HEK293 (cell line): Measurements from ENCODE around the gene SSTR5.

ENCODE experiments used
- CTCF ChIA-PET: fragments of 350-600 bp; formaldehyde crosslinking; extraction: SDS; loops from one replicate; lab custom pipeline; 2021; ENCODE audit warnings: antibody characterized with exemption; lab: Yijun Ruan, JAX
- POLR2A ChIA-PET: fragments of 300-600 bp; formaldehyde crosslinking; extraction: SDS; loops from one replicate; lab custom pipeline; 2020; ENCODE audit warnings: antibody characterized with exemption, inconsistent platforms; lab: Yijun Ruan, JAX
- H3K27ac ChIP-seq: fragments of 200-500 bp; sonication (Bioruptor generic); 2 replicates; pipeline ENCODE4 v1.5.1; 2014; ENCODE audit warnings: low read depth, low read length, control low read depth, inconsistent platforms; ENCODE audit errors: extremely low read depth
- H3K36me3 ChIP-seq, 2 experiments: fragments of 200-500 bp in 1 of 2; sonication (Bioruptor generic) in 1 of 2; 1 replicate in 1 of 2; 2 replicates in 1 of 2; pipeline ENCODE4 v1.5.1; 2014 to 2017; ENCODE audit warnings: inconsistent platforms in 2 of 2, low read length in 2 of 2; ENCODE audit not compliant: control insufficient read depth in 2 of 2, insufficient read depth in 1 of 2
- H3K4me1 ChIP-seq: fragments of 200-500 bp; sonication (Bioruptor generic); 2 replicates; pipeline ENCODE4 v1.5.1; 2014; ENCODE audit warnings: mild to moderate bottlenecking, low read length, inconsistent platforms; ENCODE audit not compliant: control insufficient read depth, insufficient read depth
- H3K4me3 ChIP-seq: 2 replicates; pipeline ENCODE4 v1.5.1; 2011; ENCODE audit warnings: low read depth, mild to moderate bottlenecking, control low read depth, low read length, moderate library complexity
- H3K9me3 ChIP-seq: fragments of 200-500 bp; sonication (Bioruptor generic); 2 replicates; pipeline ENCODE4 v1.5.1; 2014; ENCODE audit warnings: low read depth, low read length, inconsistent platforms; ENCODE audit not compliant: control insufficient read depth, insufficient read depth
- GLIS1 ChIP-seq: fragments of 450-650 bp; formaldehyde crosslinking; IDR thresholded peaks from 2 replicates; pipeline ENCODE4 v1.5.1; 2016; ENCODE audit warnings: missing biosample characterization, missing genetic modification characterization
- KLF10 ChIP-seq: fragments of 450-650 bp; IDR thresholded peaks from 2 replicates; pipeline ENCODE4 v1.5.1; 2018; ENCODE audit warnings: missing biosample characterization, mild to moderate bottlenecking, missing genetic modification characterization
- KLF7 ChIP-seq: fragments of 450-650 bp; formaldehyde crosslinking; IDR thresholded peaks from 2 replicates; pipeline ENCODE4 v1.5.1; 2016; ENCODE audit warnings: missing biosample characterization, missing genetic modification characterization, borderline replicate concordance
- OSR2 ChIP-seq: fragments of 450-650 bp; formaldehyde crosslinking; IDR thresholded peaks from 2 replicates; pipeline ENCODE4 v1.5.1; 2016; ENCODE audit warnings: missing biosample characterization, missing genetic modification characterization
- ZBTB17 ChIP-seq: fragments of 450-650 bp; formaldehyde crosslinking; IDR thresholded peaks from 2 replicates; pipeline ENCODE4 v1.5.1; 2016; ENCODE audit warnings: missing biosample characterization, missing genetic modification characterization
- ZBTB20 ChIP-seq: fragments of 450-650 bp; formaldehyde crosslinking; IDR thresholded peaks from 2 replicates; pipeline ENCODE4 v1.5.1; 2016; ENCODE audit warnings: missing biosample characterization, missing genetic modification characterization
- ZBTB8A ChIP-seq: fragments of 450-650 bp; formaldehyde crosslinking; IDR thresholded peaks from 2 replicates; pipeline ENCODE4 v1.5.1; 2016; ENCODE audit warnings: missing biosample characterization, missing genetic modification characterization
- ZFP69B ChIP-seq: fragments of 450-650 bp; formaldehyde crosslinking; IDR thresholded peaks from 2 replicates; pipeline ENCODE4 v1.5.1; 2016; ENCODE audit warnings: missing biosample characterization, missing genetic modification characterization
- ZNF175 ChIP-seq: fragments of 450-650 bp; formaldehyde crosslinking; IDR thresholded peaks from 2 replicates; pipeline ENCODE4 v1.5.1; 2016; ENCODE audit warnings: missing biosample characterization, missing genetic modification characterization
- ZNF2 ChIP-seq: fragments of 450-650 bp; formaldehyde crosslinking; IDR thresholded peaks from 2 replicates; pipeline ENCODE4 v1.5.1; 2016; ENCODE audit warnings: missing biosample characterization, missing genetic modification characterization
- ZNF274 ChIP-seq, 2 experiments: fragments of 200-500 bp in 1 of 2; fragments of 450-650 bp in 1 of 2; sonication (Bioruptor generic) in 1 of 2; formaldehyde crosslinking in 1 of 2; IDR thresholded peaks; 2 replicates each; pipeline versions ENCODE4 v1.5.1 to v1.6.1; 2014 to 2016; ENCODE audit warnings: borderline replicate concordance in 1 of 2, inconsistent platforms in 1 of 2, low read length in 1 of 2, missing biosample characterization in 1 of 2, missing genetic modification characterization in 1 of 2
- ZNF423 ChIP-seq: fragments of 450-650 bp; formaldehyde crosslinking; IDR thresholded peaks from 2 replicates; pipeline ENCODE4 v1.5.1; 2016; ENCODE audit warnings: missing biosample characterization, missing genetic modification characterization
- ZNF549 ChIP-seq: fragments of 450-650 bp; IDR thresholded peaks from 2 replicates; pipeline ENCODE4 v1.5.1; 2018; ENCODE audit warnings: missing biosample characterization, missing genetic modification characterization, mild to moderate bottlenecking, inconsistent platforms, moderate library complexity
- ZNF747 ChIP-seq: fragments of 450-650 bp; formaldehyde crosslinking; IDR thresholded peaks from 2 replicates; pipeline ENCODE4 v1.5.1; 2016; ENCODE audit warnings: missing biosample characterization, missing genetic modification characterization
- TF ChIP-seq, protein P1 (sequence below): fragments of 450-650 bp; formaldehyde crosslinking; IDR thresholded peaks from 2 replicates; pipeline ENCODE4 v1.5.1; 2016; ENCODE audit warnings: missing biosample characterization, missing genetic modification characterization
- TF ChIP-seq, protein P2 (sequence below): fragments of 450-650 bp; formaldehyde crosslinking; IDR thresholded peaks from 2 replicates; pipeline ENCODE4 v1.5.1; 2016; ENCODE audit warnings: missing biosample characterization, missing genetic modification characterization
- TF ChIP-seq, protein P3 (sequence below): fragments of 450-650 bp; formaldehyde crosslinking; IDR thresholded peaks from 2 replicates; pipeline ENCODE4 v1.5.1; 2016; ENCODE audit warnings: missing biosample characterization, missing genetic modification characterization
- TF ChIP-seq, protein P4 (sequence below): fragments of 450-650 bp; formaldehyde crosslinking; IDR thresholded peaks from 2 replicates; pipeline ENCODE4 v1.5.1; 2016; ENCODE audit warnings: missing biosample characterization, missing genetic modification characterization

SSTR5 gene

DNA sequence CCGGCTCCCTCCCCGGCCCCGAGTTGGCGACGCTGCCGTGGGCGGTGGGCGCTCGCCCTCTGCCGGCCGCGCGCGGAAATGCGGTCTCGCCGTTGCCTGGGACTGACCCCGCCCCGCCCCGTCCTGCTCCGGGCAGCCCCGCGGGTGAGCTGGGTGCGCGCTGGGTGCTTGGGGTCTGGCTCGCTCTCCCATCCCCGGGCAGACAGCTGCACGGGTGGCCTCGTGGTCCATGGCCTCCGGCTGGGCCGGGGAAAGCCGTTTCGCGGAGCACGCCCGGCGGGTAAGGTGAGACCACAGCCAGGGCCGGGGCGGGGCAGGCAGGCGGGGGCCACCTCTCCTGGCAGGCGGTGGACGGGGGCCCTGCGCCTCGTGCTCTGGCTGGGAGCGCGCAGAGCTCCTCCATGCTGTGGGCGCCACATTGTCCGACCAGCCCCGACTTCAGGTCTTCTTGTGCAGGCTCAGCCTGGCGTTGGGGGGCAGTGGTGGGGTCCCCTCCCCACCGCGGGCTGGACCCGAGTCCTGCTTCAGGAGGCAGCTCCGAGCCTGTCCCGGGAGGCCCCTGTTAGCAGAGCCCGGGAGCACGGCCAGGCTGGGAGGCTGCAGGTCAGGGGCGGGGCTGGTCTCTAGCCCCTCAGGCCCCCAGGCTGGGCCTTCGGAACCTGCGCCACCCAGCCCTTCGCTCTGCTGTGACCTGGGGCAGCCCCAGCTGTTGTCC is 30.5 kb downstream of the SSTR5 start (continued):
- TF ChIP-seq, protein P1, sequence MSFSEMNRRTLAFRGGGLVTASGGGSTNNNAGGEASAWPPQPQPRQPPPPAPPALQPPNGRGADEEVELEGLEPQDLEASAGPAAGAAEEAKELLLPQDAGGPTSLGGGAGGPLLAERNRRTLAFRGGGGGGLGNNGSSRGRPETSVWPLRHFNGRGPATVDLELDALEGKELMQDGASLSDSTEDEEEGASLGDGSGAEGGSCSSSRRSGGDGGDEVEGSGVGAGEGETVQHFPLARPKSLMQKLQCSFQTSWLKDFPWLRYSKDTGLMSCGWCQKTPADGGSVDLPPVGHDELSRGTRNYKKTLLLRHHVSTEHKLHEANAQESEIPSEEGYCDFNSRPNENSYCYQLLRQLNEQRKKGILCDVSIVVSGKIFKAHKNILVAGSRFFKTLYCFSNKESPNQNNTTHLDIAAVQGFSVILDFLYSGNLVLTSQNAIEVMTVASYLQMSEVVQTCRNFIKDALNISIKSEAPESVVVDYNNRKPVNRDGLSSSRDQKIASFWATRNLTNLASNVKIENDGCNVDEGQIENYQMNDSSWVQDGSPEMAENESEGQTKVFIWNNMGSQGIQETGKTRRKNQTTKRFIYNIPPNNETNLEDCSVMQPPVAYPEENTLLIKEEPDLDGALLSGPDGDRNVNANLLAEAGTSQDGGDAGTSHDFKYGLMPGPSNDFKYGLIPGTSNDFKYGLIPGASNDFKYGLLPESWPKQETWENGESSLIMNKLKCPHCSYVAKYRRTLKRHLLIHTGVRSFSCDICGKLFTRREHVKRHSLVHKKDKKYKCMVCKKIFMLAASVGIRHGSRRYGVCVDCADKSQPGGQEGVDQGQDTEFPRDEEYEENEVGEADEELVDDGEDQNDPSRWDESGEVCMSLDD (tag by site-specific recombination): no peak
- no peak; the same call in 1 of the 2 replicates for TF ChIP-seq ZBTB8A (tag by site-specific recombination)
- TF ChIP-seq OSR2 (tag by site-specific recombination): no peak
- TF ChIP-seq ZNF175 (tag by site-specific recombination): no peak
- TF ChIP-seq ZBTB17 (tag by site-specific recombination): peak; percentile 48; the same call in 1 of the 2 replicates
- 0 out of 2 replicates have a peak, but pooled peaks have one; percentile 61 for TF ChIP-seq KLF7 (tag by site-specific recombination)
- TF ChIP-seq ZFP69B (tag by site-specific recombination): peak; percentile 54; the same call in 1 of the 2 replicates
- no peak for TF ChIP-seq ZNF549 (tag by site-specific recombination)
- TF ChIP-seq ZNF2: 0 out of 2 replicates have a peak, but pooled peaks have one; percentile 46
- peak; percentile 87 for TF ChIP-seq GLIS1
- no peak for TF ChIP-seq ZNF274 (IDR thresholded peaks at IDR 0.05; ENCODE audit: low read length)
- no peak for TF ChIP-seq ZNF274 (tag by site-specific recombination; IDR thresholded peaks at IDR 0.05; ENCODE audit: borderline replicate concordance)
- no peak for TF ChIP-seq ZNF747
- TF ChIP-seq, protein P2, sequence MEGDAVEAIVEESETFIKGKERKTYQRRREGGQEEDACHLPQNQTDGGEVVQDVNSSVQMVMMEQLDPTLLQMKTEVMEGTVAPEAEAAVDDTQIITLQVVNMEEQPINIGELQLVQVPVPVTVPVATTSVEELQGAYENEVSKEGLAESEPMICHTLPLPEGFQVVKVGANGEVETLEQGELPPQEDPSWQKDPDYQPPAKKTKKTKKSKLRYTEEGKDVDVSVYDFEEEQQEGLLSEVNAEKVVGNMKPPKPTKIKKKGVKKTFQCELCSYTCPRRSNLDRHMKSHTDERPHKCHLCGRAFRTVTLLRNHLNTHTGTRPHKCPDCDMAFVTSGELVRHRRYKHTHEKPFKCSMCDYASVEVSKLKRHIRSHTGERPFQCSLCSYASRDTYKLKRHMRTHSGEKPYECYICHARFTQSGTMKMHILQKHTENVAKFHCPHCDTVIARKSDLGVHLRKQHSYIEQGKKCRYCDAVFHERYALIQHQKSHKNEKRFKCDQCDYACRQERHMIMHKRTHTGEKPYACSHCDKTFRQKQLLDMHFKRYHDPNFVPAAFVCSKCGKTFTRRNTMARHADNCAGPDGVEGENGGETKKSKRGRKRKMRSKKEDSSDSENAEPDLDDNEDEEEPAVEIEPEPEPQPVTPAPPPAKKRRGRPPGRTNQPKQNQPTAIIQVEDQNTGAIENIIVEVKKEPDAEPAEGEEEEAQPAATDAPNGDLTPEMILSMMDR (tag by site-specific recombination): peak; percentile 62; the same call in 1 of the 2 replicates
- TF ChIP-seq, protein P3, sequence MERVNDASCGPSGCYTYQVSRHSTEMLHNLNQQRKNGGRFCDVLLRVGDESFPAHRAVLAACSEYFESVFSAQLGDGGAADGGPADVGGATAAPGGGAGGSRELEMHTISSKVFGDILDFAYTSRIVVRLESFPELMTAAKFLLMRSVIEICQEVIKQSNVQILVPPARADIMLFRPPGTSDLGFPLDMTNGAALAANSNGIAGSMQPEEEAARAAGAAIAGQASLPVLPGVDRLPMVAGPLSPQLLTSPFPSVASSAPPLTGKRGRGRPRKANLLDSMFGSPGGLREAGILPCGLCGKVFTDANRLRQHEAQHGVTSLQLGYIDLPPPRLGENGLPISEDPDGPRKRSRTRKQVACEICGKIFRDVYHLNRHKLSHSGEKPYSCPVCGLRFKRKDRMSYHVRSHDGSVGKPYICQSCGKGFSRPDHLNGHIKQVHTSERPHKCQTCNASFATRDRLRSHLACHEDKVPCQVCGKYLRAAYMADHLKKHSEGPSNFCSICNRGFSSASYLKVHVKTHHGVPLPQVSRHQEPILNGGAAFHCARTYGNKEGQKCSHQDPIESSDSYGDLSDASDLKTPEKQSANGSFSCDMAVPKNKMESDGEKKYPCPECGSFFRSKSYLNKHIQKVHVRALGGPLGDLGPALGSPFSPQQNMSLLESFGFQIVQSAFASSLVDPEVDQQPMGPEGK: peak; percentile 87
- TF ChIP-seq KLF10 (tag by site-specific recombination): no peak
- TF ChIP-seq ZNF423 (tag by site-specific recombination): peak; percentile 42; the same call in 1 of the 2 replicates

DNA sequence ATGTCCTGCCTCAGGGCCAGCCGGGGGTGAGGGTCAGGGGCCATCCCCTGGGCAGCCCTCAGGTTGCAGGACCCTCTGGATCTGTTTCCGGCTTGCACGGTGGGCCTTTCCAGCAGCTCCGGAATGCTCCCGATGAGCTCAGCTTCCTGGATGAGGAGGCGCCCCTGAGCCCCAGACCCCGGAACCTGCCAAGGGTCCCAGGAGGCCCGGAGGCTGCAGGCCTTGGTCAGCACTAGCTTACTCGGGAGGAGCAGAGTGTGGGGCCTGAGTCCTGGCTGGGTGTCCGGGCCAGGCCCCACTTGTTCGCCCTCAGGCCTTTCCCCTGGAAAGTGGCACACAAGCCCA is 31.1 kb downstream of the SSTR5 start:
- no peaks in the 10 kb centered on the region for H3K36me3 ChIP-seq
- no peak overlapping the region for H3K4me3 ChIP-seq
- TF ChIP-seq, protein P4, sequence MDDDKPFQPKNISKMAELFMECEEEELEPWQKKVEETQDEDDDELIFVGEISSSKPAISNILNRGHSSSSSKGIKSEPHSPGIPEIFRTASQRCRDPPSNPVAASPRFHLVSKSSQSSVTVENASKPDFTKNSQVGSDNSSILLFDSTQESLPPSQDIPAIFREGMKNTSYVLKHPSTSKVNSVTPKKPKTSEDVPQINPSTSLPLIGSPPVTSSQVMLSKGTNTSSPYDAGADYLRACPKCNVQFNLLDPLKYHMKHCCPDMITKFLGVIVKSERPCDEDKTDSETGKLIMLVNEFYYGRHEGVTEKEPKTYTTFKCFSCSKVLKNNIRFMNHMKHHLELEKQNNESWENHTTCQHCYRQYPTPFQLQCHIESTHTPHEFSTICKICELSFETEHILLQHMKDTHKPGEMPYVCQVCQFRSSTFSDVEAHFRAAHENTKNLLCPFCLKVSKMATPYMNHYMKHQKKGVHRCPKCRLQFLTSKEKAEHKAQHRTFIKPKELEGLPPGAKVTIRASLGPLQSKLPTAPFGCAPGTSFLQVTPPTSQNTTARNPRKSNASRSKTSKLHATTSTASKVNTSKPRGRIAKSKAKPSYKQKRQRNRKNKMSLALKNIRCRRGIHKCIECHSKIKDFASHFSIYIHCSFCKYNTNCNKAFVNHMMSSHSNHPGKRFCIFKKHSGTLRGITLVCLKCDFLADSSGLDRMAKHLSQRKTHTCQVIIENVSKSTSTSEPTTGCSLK (tag by site-specific recombination): no peak
- TF ChIP-seq ZBTB20 (tag by site-specific recombination): no peak
- CTCF ChIA-PET: interaction anchor here (0.7 to 1.6 kb wide), 12 partner anchors 16 to 712 kb away, joined by 3 to 8 read pairs (median 4); no protein-coding TSS in a partner anchor
- no peaks in the 10 kb centered on the region; the same call in 1 of the 2 replicates for H3K4me1 ChIP-seq
- H3K27ac ChIP-seq: no peak overlapping the region
- POLR2A ChIA-PET: interaction anchor here (0.6 to 0.7 kb wide), 2 partner anchors 45 to 330 kb away, joined by 3 read pairs; no protein-coding TSS in a partner anchor
- H3K9me3 ChIP-seq: no peaks in the 10 kb centered on the region
